Endothelial cell of umbilical vein (primary cell): ENCODE results near the gene MEGF11. TPM values are rescaled to one million over a fixed set of nuclear protein-coding genes. Genes with fewer than 3 reads are reported as not detected.

Source experiments
- BruUV-seq: library from RNA; stranded (reverse); fragments of 400-500 nt; replicated peaks from 2 replicates; lab custom pipeline; 2021; lab: Mats Ljungman, UMichigan
- CTCF ChIA-PET: fragments of 300-600, 350-600 bp; sonication (Branson Sonifier 250); formaldehyde crosslinking; loops from one replicate; lab custom pipeline; 2021; ENCODE audit warnings: antibody characterized with exemption, inconsistent platforms; lab: Charles Lee
- POLR2A ChIA-PET: fragments of 300-600, 350-600 bp; sonication (Branson Sonifier 250); formaldehyde crosslinking; loops from one replicate; lab custom pipeline; 2021; ENCODE audit warnings: antibody characterized with exemption, inconsistent platforms; lab: Charles Lee
- DNase-seq: peaks from one replicate; pipeline ENCODE4 v3.0.0-alpha.2; 2011; ENCODE audit warnings: low read depth, low spot score
- FAIRE-seq: peaks from 2 replicates; lab custom pipeline; 2011; peaks lifted over from hg19 to GRCh38; lab: Jason Lieb, UNC
- H2AFZ ChIP-seq: 2 replicates; pipeline ENCODE4 v1.6.0; 2012; ENCODE audit warnings: low read depth, low read length, control low read depth, inconsistent platforms
- H3K27ac ChIP-seq: 2 replicates; pipeline ENCODE4 v1.5.1; 2011; ENCODE audit warnings: low read depth, mild to moderate bottlenecking, control low read depth, low read length, moderate library complexity; ENCODE audit not compliant: insufficient read depth
- H3K27me3 ChIP-seq, 2 experiments: 2 replicates each; pipeline versions ENCODE4 v1.6.0 to v1.6.1; 2011; ENCODE audit warnings: low read length in 2 of 2, mixed read lengths in 1 of 2; ENCODE audit not compliant: control insufficient read depth in 2 of 2, insufficient read depth in 2 of 2
- H3K36me3 ChIP-seq, 2 experiments: 2 replicates in 1 of 2; 3 replicates in 1 of 2; pipeline ENCODE4 v1.5.1; 2011; ENCODE audit warnings: low read length in 2 of 2, mild to moderate bottlenecking in 1 of 2, moderate library complexity in 1 of 2; ENCODE audit not compliant: control insufficient read depth in 2 of 2, insufficient read depth in 2 of 2; ENCODE audit errors: extremely low read depth in 1 of 2
- H3K4me1 ChIP-seq: 3 replicates; pipeline ENCODE4 v1.5.1; 2011; ENCODE audit warnings: mild to moderate bottlenecking, low read length; ENCODE audit not compliant: control insufficient read depth, insufficient read depth; ENCODE audit errors: extremely low read depth
- H3K4me2 ChIP-seq: 2 replicates; pipeline ENCODE4 v1.6.1; 2011; ENCODE audit warnings: low read length, control low read depth, mixed read lengths; ENCODE audit not compliant: insufficient read depth
- H3K4me3 ChIP-seq, 3 experiments: fragments of 200-600 bp in 1 of 3; sonication (generic), shearing (Covaris generic) in 1 of 3; replicated peaks in 1 of 3; 2 replicates each; pipeline ENCODE4 v1.5.1; 2011 to 2016; ENCODE audit warnings: control low read depth in 3 of 3, low read length in 3 of 3, mild to moderate bottlenecking in 2 of 3, inconsistent platforms in 1 of 3, low read depth in 1 of 3, moderate library complexity in 1 of 3; ENCODE audit not compliant: insufficient read depth in 1 of 3
- H3K79me2 ChIP-seq: 2 replicates; pipeline ENCODE4 v1.6.0; 2012; ENCODE audit warnings: low read length, inconsistent platforms; ENCODE audit not compliant: control insufficient read depth, insufficient read depth
- H3K9ac ChIP-seq: replicated peaks from 2 replicates; pipeline ENCODE3; 2011; ENCODE audit warnings: low read length, control low read depth; ENCODE audit not compliant: insufficient read depth; ENCODE audit errors: extremely low read depth
- H3K9me1 ChIP-seq: replicated peaks from 3 replicates; pipeline ENCODE4 v1.6.0; 2011; ENCODE audit warnings: mild to moderate bottlenecking, low read length; ENCODE audit not compliant: control insufficient read depth, insufficient read depth; ENCODE audit errors: extremely low read depth
- H3K9me3 ChIP-seq: replicated peaks from 2 replicates; pipeline ENCODE4 v1.5.1; 2012; ENCODE audit warnings: low read length, inconsistent platforms; ENCODE audit not compliant: control insufficient read depth, insufficient read depth
- H4K20me1 ChIP-seq: replicated peaks from 2 replicates; pipeline ENCODE3; 2011; ENCODE audit warnings: mild to moderate bottlenecking, low read length; ENCODE audit not compliant: control insufficient read depth, insufficient read depth; ENCODE audit errors: extremely low read depth
- EZH2 ChIP-seq: IDR thresholded peaks from 2 replicates; pipeline ENCODE4 v1.6.1; 2012; ENCODE audit warnings: borderline replicate concordance, low read depth, mild to moderate bottlenecking, moderate library complexity, low read length, inconsistent platforms; ENCODE audit not compliant: severe bottlenecking
- FOS ChIP-seq: IDR thresholded peaks from 2 replicates; pipeline ENCODE4 v1.6.1; 2011; ENCODE audit warnings: mild to moderate bottlenecking, low read length, moderate library complexity, borderline replicate concordance; ENCODE audit not compliant: insufficient read depth
- GATA2 ChIP-seq: IDR thresholded peaks from 2 replicates; pipeline ENCODE4 v1.7.0; 2011; ENCODE audit warnings: low read depth, mild to moderate bottlenecking, moderate library complexity, mixed read lengths, low read length; ENCODE audit not compliant: insufficient read length, insufficient read depth
- JUN ChIP-seq: IDR thresholded peaks from 2 replicates; pipeline ENCODE4 v1.6.1; 2011; ENCODE audit warnings: borderline replicate concordance, low read depth; ENCODE audit not compliant: insufficient read length, insufficient read depth
- MYC ChIP-seq: IDR thresholded peaks from one replicate; pipeline ENCODE4 v1.6.1; 2011; ENCODE audit warnings: mild to moderate bottlenecking, low read depth, low read length
- POLR2A ChIP-seq: IDR thresholded peaks from 2 replicates; pipeline ENCODE4 v1.6.1; 2012; ENCODE audit warnings: low read depth, mild to moderate bottlenecking, control low read depth, low read length
- POLR2AphosphoS5 ChIP-seq: IDR thresholded peaks from 2 replicates; pipeline ENCODE4 v1.6.1; 2012; ENCODE audit warnings: low read depth, mild to moderate bottlenecking, control low read depth, low read length, moderate library complexity; ENCODE audit not compliant: insufficient read depth
- dilution Hi-C: fragments of 300-500 bp; cut with MboI; formaldehyde crosslinking; loops from one replicate; pipeline ENCODE4 v1.15.0; 2019; ENCODE audit warnings: low sequenced_read_pairs; ENCODE audit not compliant: extremely low pct_ligation_motif_present
- intact Hi-C: fragments of 100-400 bp; cut with micrococcal nuclease; formaldehyde crosslinking; loops from one replicate; pipeline ENCODE4 v1.10.0; 2022
- polyA plus RNA-seq, 4 experiments: library from polyadenylated mRNA; depleted of rRNA in 3 of 4; stranded (reverse) in 3 of 4; unstranded in 1 of 4; fragments of >200 nt; gene quantifications; 2 replicates each; pipeline versions ENCODE4 v1.2.1 to v1.2.3, GENCODE V29; 2011 to 2012; ENCODE audit warnings: missing spikeins in 1 of 4
- total RNA-seq: library from RNA; stranded (reverse); gene quantifications from 2 replicates; pipeline ENCODE4 v1.2.3, GENCODE V29; 2021
- TF ChIP-seq, protein P1 (sequence below): IDR thresholded peaks from 2 replicates; pipeline ENCODE4 v1.6.1; 2011; ENCODE audit not compliant: insufficient read depth, insufficient read length
- TF ChIP-seq, protein P2 (sequence below), 2 donors: IDR thresholded peaks; 1 replicate in 1 of 2; 2 replicates in 1 of 2; pipeline ENCODE4 v1.5.1; 2011; ENCODE audit warnings: low read length in 2 of 2, mild to moderate bottlenecking in 2 of 2, moderate library complexity in 2 of 2, control low read depth in 1 of 2, inconsistent platforms in 1 of 2, low read depth in 1 of 2; ENCODE audit not compliant: insufficient read depth in 1 of 2; ENCODE audit errors: extremely low read depth in 1 of 2

Gene MEGF11
- total and polyA plus RNA-seq, 2 donors (not counting 3 experiments of a cell fraction or from before 2014, with no cell fraction given): not detected

DNA sequence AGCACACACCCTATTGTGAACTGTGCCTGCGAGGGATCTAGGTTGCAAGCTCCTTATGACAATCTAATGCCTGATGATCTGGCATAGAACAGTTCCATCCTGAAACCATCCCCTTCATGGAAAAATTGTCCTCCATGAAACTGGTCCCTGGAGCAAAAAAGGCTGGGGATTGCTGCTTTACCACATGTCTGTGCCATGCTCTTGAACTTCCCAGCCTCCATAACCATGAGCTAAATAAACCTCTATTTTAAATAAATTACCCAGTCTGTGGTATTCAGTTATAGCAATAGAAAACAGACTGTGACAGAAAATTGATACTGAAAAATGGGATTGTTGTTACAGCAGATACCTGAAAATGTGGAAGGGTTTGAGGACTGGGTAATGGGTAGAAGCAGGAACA, 221.5 kb downstream of the MEGF11 start:
- Histone ChIP-seq H3K4me1 (no peaks in the 10 kb centered on the region), H3K27ac (no peak overlapping the region), H3K9me1 (no peaks in the 10 kb centered on the region), H3K9me3 (no peaks in the 10 kb centered on the region), H3K79me2 (no peaks in the 10 kb centered on the region), H2AFZ (no peak overlapping the region), H3K27me3 (peaks cover 3 to 7% of the 10 kb centered on the region in 2 experiments), H3K4me3 (no peak overlapping the region), H4K20me1 (no peaks in the 10 kb centered on the region), H3K4me2 (no peak overlapping the region), H3K36me3 (no peaks in the 10 kb centered on the region), H3K9ac (no peak overlapping the region)
- TF ChIP-seq JUN: no peak
- TF ChIP-seq, protein P1, sequence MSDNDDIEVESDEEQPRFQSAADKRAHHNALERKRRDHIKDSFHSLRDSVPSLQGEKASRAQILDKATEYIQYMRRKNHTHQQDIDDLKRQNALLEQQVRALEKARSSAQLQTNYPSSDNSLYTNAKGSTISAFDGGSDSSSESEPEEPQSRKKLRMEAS: no peak
- no peak for TF ChIP-seq EZH2
- no peak for TF ChIP-seq POLR2A
- no peak for TF ChIP-seq FOS
- no peak for TF ChIP-seq GATA2
- TF ChIP-seq MYC: no peak
- TF ChIP-seq, protein P2, sequence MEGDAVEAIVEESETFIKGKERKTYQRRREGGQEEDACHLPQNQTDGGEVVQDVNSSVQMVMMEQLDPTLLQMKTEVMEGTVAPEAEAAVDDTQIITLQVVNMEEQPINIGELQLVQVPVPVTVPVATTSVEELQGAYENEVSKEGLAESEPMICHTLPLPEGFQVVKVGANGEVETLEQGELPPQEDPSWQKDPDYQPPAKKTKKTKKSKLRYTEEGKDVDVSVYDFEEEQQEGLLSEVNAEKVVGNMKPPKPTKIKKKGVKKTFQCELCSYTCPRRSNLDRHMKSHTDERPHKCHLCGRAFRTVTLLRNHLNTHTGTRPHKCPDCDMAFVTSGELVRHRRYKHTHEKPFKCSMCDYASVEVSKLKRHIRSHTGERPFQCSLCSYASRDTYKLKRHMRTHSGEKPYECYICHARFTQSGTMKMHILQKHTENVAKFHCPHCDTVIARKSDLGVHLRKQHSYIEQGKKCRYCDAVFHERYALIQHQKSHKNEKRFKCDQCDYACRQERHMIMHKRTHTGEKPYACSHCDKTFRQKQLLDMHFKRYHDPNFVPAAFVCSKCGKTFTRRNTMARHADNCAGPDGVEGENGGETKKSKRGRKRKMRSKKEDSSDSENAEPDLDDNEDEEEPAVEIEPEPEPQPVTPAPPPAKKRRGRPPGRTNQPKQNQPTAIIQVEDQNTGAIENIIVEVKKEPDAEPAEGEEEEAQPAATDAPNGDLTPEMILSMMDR (IDR thresholded peaks at IDR 0.05; ENCODE audit: extremely low read depth in 1 of 2, insufficient read depth in 1 of 2, low read depth in 1 of 2, low read length in 2 of 2): no peak
- no peak for TF ChIP-seq POLR2AphosphoS5
- ChIA-PET POLR2A (no interaction called here), CTCF (no interaction called here)
- dilution Hi-C loops: no loop called here
- no TSS peak for BruUV-seq
- DNase-seq (no peak), FAIRE-seq (no peak)
- intact Hi-C loops: no loop called here
